GM19452 (cell line): ENCODE results near the gene THAP12.
"Not testable (repeated sequence)": the region's sequence is repeated elsewhere in the genome, so short reads cannot be mapped to it uniquely, and the experiment has no call there.

Experiments
- ATAC-seq: cut with Tn5 transposase; IDR thresholded peaks from one replicate; pipeline ENCODE4 v1.9.1; 2021; ENCODE audit not compliant: unreplicated experiment

Gene THAP12

GRCh38 chr11:76380977-76381719 is at the start of gene THAP12, which contains the start of gene GVQW3:
Gene THAP12, minus strand, starts transcription at chr11:76381132. Its CDS starts 296 bp downstream, at chr11:76380836.
Gene GVQW3, plus strand, starts transcription at chr11:76381323. Its CDS starts 506 bp downstream, at chr11:76381829.
- ATAC-seq, result peak; percentile 71

DNA sequence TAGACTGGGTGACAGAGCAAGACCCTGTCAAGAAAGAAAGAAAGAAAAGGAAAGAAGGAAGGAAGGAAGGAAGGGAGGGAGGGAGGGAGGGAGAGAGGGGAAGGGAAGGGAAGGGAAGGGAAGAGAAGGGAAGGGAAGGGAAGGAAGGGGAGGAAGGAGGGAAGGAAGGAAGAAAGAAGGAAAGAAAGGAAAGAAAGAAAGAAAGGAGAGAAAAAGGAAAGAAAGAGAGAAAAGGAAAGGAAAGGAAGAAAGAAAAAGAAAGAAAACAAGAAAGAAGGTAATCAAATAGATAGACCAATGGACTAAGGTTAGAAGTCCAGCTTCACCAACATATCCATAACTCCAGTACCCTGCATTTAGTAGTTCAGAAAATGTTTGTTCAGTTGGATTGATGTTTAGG is 45.7 kb upstream of the THAP12 start:
- ATAC-seq, result no peak

GRCh38 chr11:76424891-76425290 is 44.0 kb upstream of the THAP12 start:
- no peak for ATAC-seq

GRCh38 chr11:76424379-76424778 is 43.4 kb upstream of the THAP12 start:
- ATAC-seq, result peak; percentile 64

GRCh38 chr11:76419896-76420295 is 39.0 kb upstream of the THAP12 start:
- ATAC-seq, result no peak

DNA sequence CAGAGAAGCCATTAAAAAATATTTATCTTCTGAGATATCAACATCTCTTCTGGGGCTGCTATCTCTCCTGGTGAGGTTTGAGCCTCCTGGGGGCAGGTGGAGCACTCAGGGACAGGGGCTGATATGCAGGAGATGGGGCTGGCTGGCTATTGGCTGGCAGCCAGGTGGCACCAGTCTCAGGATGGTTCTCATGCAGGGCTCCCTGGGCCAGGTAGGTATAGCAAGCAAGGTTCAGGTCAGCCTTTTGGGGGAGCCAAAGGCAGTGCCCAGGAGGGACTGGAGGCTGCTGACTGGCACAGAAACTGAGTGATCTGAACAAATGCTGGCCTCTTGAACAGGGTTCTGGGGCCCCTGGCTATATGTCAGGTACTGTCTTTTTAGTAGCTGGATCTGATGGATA is 34.1 kb upstream of the THAP12 start:
- no peak for ATAC-seq

- no peak for ATAC-seq
Observed at GRCh38 chr11:76410851-76411357, 30.0 kb upstream of the THAP12 start.

GRCh38 chr11:76408171-76408965 is 27.4 kb upstream of the THAP12 start:
- no peak for ATAC-seq

- ATAC-seq, result no peak
Observed at GRCh38 chr11:76406359-76406758, 25.4 kb upstream of the THAP12 start.

DNA sequence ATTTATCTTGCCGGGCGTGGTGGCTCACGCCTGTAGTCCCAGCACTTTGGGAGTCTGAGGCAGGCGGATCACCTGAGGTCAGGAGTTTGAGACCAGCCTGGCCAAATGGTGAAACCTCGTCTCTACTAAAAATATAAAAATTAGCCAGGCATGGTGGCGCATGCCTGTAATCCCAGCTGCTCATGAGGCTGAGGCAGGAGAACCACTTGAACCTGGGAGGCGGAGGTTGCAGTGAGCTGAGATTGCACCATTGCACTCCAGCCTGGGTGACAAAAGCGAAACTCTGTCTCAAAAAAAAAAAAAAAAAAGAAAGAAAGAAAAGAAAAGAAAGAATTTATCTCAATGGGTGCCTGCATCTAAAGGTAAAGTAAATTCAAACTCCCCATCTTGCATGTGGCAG is 20.6 kb upstream of the THAP12 start:
- ATAC-seq, result not testable (repeated sequence)

GRCh38 chr11:76400967-76401366 is 20.0 kb upstream of the THAP12 start:
- ATAC-seq, result no peak

DNA sequence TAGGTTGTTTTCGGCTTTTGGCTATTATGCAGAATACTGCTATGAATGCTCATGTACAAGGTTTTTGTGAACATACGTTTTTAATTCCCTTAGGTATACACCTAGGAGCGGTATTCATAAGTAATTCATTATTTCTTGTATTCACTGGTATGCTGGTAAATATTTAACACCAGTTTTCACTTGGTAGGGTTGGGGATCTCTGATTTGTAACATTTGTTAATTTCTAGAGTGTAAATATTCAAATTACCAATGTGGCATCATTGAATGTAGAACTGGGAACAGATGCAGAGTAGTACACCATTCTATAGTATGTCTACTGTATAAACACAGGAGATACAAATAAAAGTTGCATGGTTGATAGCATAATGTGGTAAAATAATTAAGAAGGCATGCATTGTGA is 16.5 kb upstream of the THAP12 start:
- no peak for ATAC-seq

DNA sequence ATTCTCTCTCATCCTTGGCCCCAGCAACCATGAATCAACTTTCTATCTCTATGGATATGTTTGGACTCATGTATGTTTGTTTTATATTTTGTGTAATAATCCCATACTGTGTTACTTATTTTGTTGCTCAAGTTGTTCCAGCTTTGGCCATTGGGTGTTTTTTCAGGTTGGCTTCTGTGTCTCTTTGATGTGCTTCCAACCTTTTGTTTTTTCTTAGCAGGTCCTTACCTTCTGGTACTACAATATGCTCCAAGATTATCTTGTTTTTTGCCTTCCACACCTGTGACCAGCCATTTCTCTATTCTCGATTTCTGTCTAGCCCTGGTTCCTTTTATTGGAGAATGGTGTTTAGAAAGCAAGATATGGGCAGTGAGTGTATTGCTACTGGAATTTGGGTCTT is 14.4 kb upstream of the THAP12 start:
- no peak for ATAC-seq

DNA sequence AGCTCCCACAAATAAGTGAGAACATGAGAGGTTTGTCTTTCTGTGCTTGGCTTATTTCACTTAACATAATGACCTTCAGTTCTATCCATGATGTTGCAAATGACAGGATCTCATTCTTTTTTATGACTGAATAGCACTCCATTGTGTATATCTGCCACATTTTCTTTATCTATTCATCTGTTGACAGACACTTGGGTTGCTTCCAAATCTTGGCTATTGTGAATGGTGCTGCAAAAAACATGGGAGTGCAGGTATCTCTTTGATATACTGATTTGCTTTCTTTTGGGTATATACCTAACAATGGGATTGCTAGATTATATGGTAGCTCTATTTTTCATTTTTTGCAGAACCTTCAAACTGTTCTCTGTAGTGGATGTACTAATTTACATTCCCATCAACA is 13.5 kb upstream of the THAP12 start:
- no peak for ATAC-seq

- no peak for ATAC-seq
Observed at GRCh38 chr11:76392870-76393269, 11.9 kb upstream of the THAP12 start.

DNA sequence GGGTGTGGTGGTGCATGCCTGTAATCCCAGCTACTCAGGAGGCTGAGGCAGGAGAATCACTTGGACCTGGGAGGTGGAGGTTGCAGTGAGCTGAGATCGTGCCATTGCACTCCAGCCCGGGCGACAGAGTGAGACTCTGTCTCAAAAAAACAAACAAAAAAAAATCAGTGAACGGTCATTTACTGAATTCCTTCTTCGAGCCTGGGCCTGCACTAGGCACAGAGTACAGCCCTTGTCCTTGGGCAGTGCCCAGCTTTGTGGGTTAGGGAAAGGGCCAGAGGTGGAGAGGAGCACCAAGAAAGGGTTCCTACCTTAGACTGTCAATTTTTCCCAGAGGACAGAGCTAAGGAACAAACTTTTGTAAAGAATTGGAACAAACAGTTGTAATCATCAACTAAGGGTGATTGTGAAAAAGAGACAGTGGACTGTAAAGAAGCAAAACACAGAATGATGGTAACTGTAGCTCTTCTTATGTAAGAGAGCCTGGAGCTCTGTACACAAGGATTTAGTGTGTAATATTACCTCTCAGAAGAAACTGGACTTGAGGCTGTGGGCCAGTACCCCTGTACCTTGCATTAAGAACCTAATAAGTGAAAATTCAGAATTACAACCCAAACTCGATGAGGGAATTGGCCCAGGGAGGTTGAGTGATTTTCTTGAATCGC is 11.0 kb upstream of the THAP12 start:
- no peak for ATAC-seq

DNA sequence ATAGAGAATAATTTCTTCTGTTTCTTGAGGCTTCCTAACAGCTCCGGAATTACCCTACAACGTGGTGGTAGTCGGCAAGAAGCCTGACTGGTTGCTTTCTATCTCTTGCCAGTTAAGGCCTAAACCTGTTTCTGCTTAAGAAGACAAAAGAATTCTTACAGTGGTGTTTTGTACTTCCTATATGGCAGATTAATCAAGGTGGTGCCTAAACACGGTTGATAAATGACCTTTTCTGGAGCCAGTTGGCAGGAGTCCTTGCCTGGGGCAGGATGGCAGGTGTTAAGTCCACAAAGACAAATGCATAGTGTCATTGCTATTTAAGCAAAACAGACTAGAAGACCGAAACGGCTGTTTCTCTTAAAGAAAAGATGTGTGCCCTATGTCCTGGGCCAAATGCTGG is 10.1 kb upstream of the THAP12 start:
- ATAC-seq, result no peak

DNA sequence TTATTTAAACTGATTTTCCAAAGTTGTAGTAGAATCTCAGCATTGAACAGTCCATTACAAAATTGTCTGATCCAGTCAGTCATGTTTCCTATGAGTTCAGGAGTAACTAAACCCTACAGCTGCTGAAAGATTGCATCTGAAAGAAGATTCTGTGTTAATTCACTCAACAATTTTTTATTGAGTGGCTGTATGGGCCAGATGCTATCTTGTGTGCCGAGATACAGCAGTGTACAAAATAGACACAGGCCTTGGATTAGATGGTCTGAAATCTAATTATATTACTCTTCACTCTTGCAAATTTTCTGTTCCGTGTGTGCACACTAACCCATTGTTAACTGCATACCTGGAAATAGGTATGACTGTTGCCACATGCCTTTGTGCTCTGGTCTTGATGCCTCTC is 7.5 kb upstream of the THAP12 start:
- ATAC-seq, result no peak

- ATAC-seq, result no peak
Observed at GRCh38 chr11:76385903-76386302, 5.0 kb upstream of the THAP12 start.

DNA sequence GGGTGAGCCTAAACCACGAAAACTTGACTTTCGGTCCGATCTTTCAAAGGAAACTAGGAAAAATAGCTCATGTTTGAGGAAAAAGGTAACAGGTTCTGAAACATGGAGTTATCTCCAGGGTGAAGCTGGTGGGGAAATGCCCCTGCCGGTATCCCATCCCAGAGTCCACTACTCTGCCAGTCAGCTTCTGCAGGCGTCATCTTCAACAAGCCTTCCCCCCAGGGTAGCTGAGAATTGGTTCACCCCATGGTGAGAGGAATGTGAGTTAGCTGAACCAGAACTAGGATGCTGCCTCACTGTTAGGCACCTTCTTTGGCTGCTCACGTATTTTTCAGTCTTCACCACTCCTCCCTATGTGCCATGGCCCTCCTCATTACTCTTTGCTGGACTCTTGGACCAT is 1.3 kb upstream of the THAP12 start:
- no peak for ATAC-seq

DNA sequence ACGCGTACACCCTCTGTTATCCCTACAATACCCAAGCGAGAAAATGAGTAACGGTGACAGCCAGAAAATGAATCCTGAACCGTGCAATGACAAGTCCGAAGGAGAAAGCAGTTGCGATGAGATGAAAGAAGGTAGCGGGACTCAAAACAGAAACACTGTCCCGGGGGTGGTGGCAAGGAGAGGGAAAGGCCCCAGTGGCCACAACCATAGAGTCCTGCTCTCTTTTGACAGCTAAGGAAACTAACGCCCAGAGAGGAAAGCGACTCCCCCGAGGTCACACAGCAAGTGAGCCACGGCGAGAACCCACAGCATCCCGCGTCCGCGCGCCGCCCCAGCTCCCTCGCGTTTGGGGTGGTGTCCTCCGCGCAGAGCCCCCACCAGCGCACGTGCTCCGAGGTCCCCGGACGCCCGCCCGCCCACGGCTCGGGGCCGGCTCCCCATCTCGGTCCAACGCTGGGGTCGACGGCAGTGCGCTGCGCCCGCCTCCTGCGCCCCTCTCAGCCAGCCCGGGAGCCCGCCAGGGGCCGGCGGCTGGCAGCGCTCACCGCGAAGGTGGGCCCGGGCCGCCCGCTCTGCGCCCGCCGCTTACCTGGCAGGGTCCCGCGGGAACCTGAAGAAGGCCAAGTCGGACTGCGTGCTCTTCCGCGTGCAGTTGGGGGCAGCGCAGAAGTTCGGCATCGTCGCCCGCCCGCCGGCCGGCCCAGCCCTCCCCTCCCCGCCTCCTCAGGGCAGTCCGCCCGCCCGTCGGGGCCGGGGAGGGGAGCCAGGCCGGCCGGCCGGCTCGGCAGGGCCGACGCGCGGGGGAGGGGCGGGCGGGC is 564 bp downstream of the THAP12 start:
- ATAC-seq, result peak; percentile 14
